ENCODE measurements around the gene FGB.

The FGB gene

DNA sequence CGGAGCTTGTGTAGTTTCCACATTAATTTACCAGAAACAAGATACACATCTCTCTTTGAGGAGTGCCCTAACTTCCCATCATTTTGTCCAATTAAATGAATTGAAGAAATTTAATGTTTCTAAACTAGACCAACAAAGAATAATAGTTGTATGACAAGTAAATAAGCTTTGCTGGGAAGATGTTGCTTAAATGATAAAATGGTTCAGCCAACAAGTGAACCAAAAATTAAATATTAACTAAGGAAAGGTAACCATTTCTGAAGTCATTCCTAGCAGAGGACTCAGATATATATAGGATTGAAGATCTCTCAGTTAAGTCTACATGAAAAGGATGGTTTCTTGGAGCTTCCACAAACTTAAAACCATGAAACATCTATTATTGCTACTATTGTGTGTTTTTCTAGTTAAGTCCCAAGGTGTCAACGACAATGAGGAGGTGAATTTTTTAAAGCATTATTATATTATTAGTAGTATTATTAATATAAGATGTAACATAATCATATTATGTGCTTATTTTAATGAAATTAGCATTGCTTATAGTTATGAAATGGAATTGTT, at the start of gene FGB:
TSS of gene FGB (plus strand) at position 315 of the 558 bp plus-strand sequence. CDS start at position 323, 8 bp downstream.
- no peaks in the 10 kb centered on the region for H3K4me1 ChIP-seq (ENCODE audit: insufficient read depth, low read length)
- no peak within 1 kb of the TSS for H3K4me3 ChIP-seq (ENCODE audit: low read length)

DNA sequence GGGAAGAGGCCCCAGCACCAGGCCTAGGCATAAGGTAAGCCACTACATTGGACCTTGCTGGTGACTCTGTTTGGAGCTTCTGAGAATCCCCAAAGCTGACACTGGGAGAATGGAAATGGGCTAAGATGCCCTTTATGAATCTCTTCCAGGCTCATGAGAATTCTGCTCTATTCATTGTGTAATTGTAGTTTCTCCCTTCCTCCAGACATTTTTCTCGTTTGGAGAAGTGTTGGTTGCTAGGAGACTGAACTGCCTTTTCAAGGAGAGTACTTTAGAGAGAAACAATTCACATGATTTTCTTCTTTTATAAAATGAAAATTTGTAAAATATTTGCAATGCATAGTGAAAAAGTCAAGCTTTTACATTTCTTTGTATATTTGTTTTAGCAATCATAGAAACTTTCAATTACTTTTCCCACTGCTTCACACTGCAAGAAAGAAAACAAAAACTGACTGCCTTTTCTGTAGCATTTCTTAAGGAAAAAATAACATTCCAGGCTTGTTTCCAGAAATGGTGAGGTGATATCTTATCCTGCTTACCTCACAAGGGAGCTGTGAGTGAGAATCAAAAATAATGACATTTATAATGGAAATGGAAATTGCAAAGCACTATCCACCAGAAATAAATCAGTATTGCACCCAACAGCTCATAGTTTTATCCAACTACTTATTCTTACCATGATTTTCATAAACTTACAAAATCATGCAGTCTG, 46.3 kb upstream of the FGB start:
- Histone ChIP-seq H3K27me3 (ENCODE audit: insufficient read depth, low read length) (no peaks in the 10 kb centered on the region), H3K36me3 (ENCODE audit: insufficient read depth, low read length) (no peaks in the 10 kb centered on the region), H3K4me3 (ENCODE audit: low read length) (no peak overlapping the region), H2AFZ (ENCODE audit: low read depth, low read length) (peak overlapping the region; percentile 31), H3K4me1 (ENCODE audit: insufficient read depth, low read length) (peaks cover 58% of the 10 kb centered on the region), H3K9me3 (ENCODE audit: low read length) (no peaks in the 10 kb centered on the region)

More for the DNA sequence above, at the start of gene FGB:
- no peaks in the 10 kb centered on the region for H3K27me3 ChIP-seq (ENCODE audit: insufficient read depth, low read length)
- H3K9me3 ChIP-seq (ENCODE audit: low read length): no peaks in the 10 kb centered on the region
- H2AFZ ChIP-seq (ENCODE audit: low read depth, low read length): no peak within 1 kb of the TSS
- H3K36me3 ChIP-seq (ENCODE audit: insufficient read depth, low read length): no peaks in the 10 kb centered on the region

DNA sequence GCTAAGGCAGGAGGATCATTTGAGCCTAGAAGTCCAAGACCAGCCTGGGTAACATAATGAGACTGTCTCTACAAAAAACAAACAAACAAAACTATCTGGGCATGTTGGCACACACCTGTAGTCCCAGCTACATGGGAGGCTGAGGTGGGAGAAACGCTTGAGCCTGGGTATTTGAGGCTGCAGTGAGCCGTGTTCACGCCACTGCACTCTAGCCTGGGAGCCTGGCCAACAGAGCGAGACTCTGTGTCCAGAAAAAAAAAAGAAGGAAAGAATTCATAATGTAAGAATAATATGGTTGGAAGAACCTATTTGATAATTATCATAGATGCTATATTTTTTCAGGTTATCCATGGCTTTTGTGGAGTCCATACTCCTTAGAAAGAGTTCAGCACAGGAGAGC, 45.2 kb upstream of the FGB start:
- peaks cover 56% of the 10 kb centered on the region for H3K4me1 ChIP-seq (ENCODE audit: insufficient read depth, low read length)
- H2AFZ ChIP-seq (ENCODE audit: low read depth, low read length): no peak overlapping the region
- H3K9me3 ChIP-seq (ENCODE audit: low read length): no peaks in the 10 kb centered on the region
- H3K4me3 ChIP-seq (ENCODE audit: low read length): no peak overlapping the region
- no peaks in the 10 kb centered on the region for H3K27me3 ChIP-seq (ENCODE audit: insufficient read depth, low read length)
- H3K36me3 ChIP-seq (ENCODE audit: insufficient read depth, low read length): no peaks in the 10 kb centered on the region

DNA sequence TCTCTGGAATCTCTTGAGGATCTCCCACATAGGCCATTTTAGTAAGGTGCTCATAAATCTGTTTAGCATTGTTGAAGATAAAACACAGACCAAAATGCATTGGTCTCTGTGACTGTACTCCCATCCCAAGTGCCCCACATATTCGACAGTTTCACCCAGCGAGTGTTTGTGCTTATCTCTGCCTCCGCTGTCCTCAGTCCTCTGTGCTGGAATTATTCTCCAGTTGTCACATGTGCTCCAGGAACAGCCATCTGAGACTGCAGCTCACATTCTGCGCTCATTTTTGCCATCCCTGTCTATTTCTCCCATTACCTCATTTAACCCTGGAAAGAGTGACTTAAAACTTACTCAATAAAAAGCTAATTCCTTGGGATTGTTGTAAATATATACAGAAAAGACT, 43.6 kb upstream of the FGB start:
- no peaks in the 10 kb centered on the region for H3K27me3 ChIP-seq (ENCODE audit: insufficient read depth, low read length)
- H3K4me3 ChIP-seq (ENCODE audit: low read length): no peak overlapping the region
- H3K4me1 ChIP-seq (ENCODE audit: insufficient read depth, low read length): peaks cover 52% of the 10 kb centered on the region
- H3K9me3 ChIP-seq (ENCODE audit: low read length): peaks cover 2% of the 10 kb centered on the region
- H2AFZ ChIP-seq (ENCODE audit: low read depth, low read length): no peak overlapping the region
- H3K36me3 ChIP-seq (ENCODE audit: insufficient read depth, low read length): no peaks in the 10 kb centered on the region

DNA sequence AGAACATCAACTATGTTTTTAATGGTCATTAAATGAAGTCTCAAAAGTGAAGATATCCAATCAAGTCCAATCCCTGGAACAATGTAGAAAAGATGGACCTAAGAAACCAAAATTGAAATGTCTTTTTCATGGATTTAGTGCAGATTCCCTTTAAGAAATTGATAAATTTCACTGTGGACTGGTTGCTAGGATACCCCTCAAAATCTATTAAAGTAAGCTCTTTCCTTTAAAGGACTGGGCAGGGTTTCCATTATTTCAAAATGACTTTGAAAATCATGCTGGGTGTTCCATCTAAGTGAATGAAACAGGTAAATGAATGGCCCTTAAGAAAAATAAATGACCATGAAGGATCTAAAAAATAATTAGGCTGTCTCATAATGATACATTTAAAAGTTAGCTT, 41.2 kb upstream of the FGB start:
- H2AFZ ChIP-seq (ENCODE audit: low read depth, low read length): peak overlapping the region; percentile 33
- no peak overlapping the region for H3K4me3 ChIP-seq (ENCODE audit: low read length)
- peaks cover 38% of the 10 kb centered on the region for H3K4me1 ChIP-seq (ENCODE audit: insufficient read depth, low read length)
- H3K36me3 ChIP-seq (ENCODE audit: insufficient read depth, low read length): no peaks in the 10 kb centered on the region
- H3K27me3 ChIP-seq (ENCODE audit: insufficient read depth, low read length): no peaks in the 10 kb centered on the region
- peaks cover 2% of the 10 kb centered on the region for H3K9me3 ChIP-seq (ENCODE audit: low read length)

DNA sequence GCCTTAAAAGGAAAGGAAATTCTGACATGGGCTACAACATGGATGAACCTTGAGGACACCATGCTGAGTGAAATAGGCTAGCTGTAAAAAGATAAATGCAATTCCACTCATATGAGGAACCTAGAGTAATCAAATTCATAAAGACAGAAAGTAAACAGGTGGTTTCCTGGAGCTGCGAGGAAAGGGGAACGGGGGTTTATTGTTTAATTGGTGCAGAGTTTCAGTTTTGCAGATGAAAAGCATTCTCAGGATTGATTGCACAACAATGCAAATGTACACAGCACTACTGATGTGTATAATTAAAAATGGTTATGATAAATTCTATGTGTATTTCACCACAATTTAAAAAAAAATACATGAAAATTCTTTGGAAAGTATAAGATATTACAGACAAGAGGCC, 36.7 kb upstream of the FGB start:
- no peaks in the 10 kb centered on the region for H3K36me3 ChIP-seq (ENCODE audit: insufficient read depth, low read length)
- no peak overlapping the region for H3K4me3 ChIP-seq (ENCODE audit: low read length)
- no peaks in the 10 kb centered on the region for H3K27me3 ChIP-seq (ENCODE audit: insufficient read depth, low read length)
- H3K9me3 ChIP-seq (ENCODE audit: low read length): peaks cover 2% of the 10 kb centered on the region
- H2AFZ ChIP-seq (ENCODE audit: low read depth, low read length): no peak overlapping the region
- peaks cover 11% of the 10 kb centered on the region for H3K4me1 ChIP-seq (ENCODE audit: insufficient read depth, low read length)

DNA sequence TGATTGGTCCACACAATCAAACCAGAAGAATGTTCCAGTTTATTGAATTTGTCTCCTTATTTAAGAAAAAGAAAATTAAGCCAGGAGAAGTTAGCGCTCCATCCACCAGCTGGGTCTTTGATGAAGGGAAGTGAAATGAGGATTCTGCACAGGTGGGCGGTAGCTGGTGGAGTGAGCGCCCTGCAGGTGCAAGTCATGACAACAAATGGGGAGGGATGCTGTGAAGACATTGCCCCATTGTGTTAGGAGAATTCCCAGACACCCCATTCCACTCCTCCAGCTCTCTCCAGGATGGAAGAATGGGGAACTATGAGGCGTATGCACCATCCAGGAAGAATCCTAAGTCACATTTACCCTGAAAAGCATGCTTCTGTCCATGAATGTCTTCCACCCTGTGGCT, 35.5 kb upstream of the FGB start:
- Histone ChIP-seq H2AFZ (ENCODE audit: low read depth, low read length) (no peak overlapping the region), H3K27me3 (ENCODE audit: insufficient read depth, low read length) (no peaks in the 10 kb centered on the region), H3K9me3 (ENCODE audit: low read length) (peaks cover 2% of the 10 kb centered on the region), H3K4me1 (ENCODE audit: insufficient read depth, low read length) (no peaks in the 10 kb centered on the region), H3K4me3 (ENCODE audit: low read length) (no peak overlapping the region), H3K36me3 (ENCODE audit: insufficient read depth, low read length) (no peaks in the 10 kb centered on the region)

DNA sequence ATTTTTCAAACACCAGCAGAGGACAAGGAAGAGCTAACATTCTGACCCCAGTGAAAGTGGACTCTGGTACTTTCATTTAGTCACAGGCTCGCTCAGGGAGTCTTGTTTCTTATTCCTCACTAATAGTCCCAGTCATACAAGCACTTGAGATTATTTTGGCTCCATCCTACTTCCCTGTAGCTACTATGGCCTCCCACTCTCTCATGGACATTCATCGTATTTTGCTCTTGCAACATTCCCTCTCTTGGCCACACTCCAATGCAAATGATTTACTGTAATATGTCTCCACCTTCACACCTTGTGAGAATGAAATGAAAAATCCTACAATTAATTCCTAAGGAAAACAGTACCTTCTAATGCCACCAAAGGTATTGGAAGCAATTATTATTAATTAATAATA, 33.9 kb upstream of the FGB start:
- no peak overlapping the region for H3K4me3 ChIP-seq (ENCODE audit: low read length)
- H3K36me3 ChIP-seq (ENCODE audit: insufficient read depth, low read length): no peaks in the 10 kb centered on the region
- H3K27me3 ChIP-seq (ENCODE audit: insufficient read depth, low read length): no peaks in the 10 kb centered on the region
- no peaks in the 10 kb centered on the region for H3K4me1 ChIP-seq (ENCODE audit: insufficient read depth, low read length)
- H3K9me3 ChIP-seq (ENCODE audit: low read length): peaks cover 2% of the 10 kb centered on the region
- H2AFZ ChIP-seq (ENCODE audit: low read depth, low read length): no peak overlapping the region

DNA sequence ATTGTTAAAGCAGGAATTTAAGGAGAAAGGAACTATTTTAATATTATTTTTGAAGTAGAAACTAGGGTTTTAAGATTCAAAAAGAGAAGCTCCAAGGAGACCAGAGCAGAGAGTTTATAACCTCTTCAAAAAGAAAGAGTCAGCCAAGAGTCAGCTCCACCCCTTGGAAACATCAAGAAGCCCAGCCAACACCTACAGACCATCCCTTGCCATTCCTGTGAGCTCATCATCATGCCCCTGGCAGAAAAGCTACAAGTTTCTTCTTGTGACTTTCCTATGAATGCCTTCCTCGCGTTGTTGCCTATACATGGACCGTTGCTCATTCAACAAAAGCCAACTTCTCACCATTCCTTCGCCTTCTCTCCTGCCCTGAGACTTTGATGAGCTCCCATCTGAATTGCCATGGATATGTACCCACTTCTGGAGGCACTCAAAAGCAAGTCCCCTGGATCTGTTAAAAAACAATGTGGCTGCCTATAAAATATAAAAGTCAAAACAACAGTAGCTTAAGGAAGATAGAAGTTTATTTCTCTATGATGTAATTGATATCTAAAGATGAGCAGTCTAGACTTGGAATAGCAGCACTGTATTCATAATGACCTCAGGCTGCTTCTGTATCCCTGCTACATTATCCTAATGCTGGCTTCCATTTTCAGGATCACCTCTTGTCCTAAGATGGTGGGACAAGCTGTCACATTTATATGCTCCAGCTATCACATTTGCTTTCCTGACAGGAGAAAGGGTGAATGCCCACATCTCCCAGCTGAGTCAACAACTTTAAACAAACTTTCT, 32.9 kb upstream of the FGB start:
- no peaks in the 10 kb centered on the region for H3K27me3 ChIP-seq (ENCODE audit: insufficient read depth, low read length)
- peak overlapping the region; percentile 6 for H2AFZ ChIP-seq (ENCODE audit: low read depth, low read length)
- no peak overlapping the region for H3K4me3 ChIP-seq (ENCODE audit: low read length)
- H3K36me3 ChIP-seq (ENCODE audit: insufficient read depth, low read length): no peaks in the 10 kb centered on the region
- no peaks in the 10 kb centered on the region for H3K9me3 ChIP-seq (ENCODE audit: low read length)
- no peaks in the 10 kb centered on the region for H3K4me1 ChIP-seq (ENCODE audit: insufficient read depth, low read length)

DNA sequence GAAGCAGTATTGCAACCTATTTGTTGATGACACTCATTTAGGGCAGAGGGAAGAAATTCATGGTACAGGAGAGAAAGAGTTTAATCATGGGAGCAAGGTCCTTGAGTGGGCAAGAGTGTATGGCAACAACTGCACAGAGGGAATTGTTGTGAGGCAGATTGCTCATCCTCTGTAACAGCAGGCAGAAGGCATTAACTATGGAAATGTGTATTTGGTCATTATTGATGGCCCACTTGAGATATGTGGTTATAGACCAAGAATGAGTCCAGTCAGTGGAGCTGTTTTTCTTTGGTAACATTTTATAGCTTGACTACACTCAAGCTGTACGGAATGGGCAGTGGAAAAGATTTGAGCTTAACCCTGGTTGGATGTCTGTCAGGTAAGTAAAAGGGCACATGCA, 28.5 kb upstream of the FGB start:
- H3K36me3 ChIP-seq (ENCODE audit: insufficient read depth, low read length): peaks cover 33% of the 10 kb centered on the region
- H3K4me3 ChIP-seq (ENCODE audit: low read length): no peak overlapping the region
- no peaks in the 10 kb centered on the region for H3K9me3 ChIP-seq (ENCODE audit: low read length)
- H2AFZ ChIP-seq (ENCODE audit: low read depth, low read length): no peak overlapping the region
- H3K27me3 ChIP-seq (ENCODE audit: insufficient read depth, low read length): no peaks in the 10 kb centered on the region
- no peaks in the 10 kb centered on the region for H3K4me1 ChIP-seq (ENCODE audit: insufficient read depth, low read length)

DNA sequence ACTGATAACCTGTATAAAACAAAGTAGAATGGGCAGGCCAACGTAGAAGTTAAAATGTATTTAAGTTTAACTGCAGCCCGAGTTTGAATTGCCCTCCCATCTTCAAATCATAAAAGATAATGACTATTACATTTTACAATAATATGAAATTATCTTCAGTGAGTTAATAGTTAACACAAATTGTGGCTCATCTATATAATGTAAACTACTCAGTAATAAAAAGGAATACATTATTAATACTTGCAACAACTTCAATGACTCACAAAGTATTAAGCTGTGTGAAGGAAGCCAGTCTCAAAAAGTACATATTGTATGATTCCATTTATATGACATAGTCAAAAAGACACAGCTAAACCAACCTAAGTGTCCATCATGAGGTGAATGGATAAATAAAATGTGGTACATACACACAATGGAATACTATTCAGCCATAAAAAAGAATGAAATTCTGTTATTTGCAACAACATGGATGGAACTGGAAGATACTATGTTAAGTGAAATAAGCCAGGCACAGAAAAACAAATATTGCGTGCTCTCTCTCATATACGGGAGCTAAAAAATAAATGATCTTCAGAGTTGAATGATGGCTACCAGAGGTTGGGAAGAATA, 20.4 kb upstream of the FGB start:
- peaks cover 93% of the 10 kb centered on the region for H3K36me3 ChIP-seq (ENCODE audit: insufficient read depth, low read length)
- no peak overlapping the region for H2AFZ ChIP-seq (ENCODE audit: low read depth, low read length)
- H3K9me3 ChIP-seq (ENCODE audit: low read length): peaks cover 4% of the 10 kb centered on the region
- no peaks in the 10 kb centered on the region for H3K27me3 ChIP-seq (ENCODE audit: insufficient read depth, low read length)
- no peaks in the 10 kb centered on the region for H3K4me1 ChIP-seq (ENCODE audit: insufficient read depth, low read length)
- no peak overlapping the region for H3K4me3 ChIP-seq (ENCODE audit: low read length)

DNA sequence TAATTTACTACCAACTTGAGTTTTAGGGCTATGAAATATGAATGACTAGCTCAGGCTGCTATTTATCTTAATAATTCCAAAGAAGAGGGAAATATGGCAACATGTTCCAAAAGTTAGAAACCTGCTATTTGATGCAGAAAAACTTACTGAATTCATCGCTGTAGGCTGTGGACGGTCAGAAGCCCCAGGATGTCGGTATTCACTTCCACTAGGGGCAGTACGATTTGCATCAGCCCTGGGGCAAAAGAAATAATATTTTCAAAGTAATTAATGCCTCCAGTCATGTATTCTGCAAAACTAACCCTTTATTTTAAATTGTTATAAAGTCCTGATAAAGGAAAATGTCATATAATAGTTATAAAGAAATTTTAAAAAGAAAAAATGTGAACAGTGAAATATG, 17.1 kb upstream of the FGB start:
- peaks cover 71% of the 10 kb centered on the region for H3K36me3 ChIP-seq (ENCODE audit: insufficient read depth, low read length)
- peaks cover 4% of the 10 kb centered on the region for H3K9me3 ChIP-seq (ENCODE audit: low read length)
- peaks cover 16% of the 10 kb centered on the region for H3K4me1 ChIP-seq (ENCODE audit: insufficient read depth, low read length)
- no peak overlapping the region for H3K4me3 ChIP-seq (ENCODE audit: low read length)
- no peak overlapping the region for H2AFZ ChIP-seq (ENCODE audit: low read depth, low read length)
- no peaks in the 10 kb centered on the region for H3K27me3 ChIP-seq (ENCODE audit: insufficient read depth, low read length)

All from neuron (in vitro differentiated cells).